CD14-positive monocyte (primary cell): ENCODE measurements around the gene HEPACAM. TPM values are rescaled to one million over a fixed set of nuclear protein-coding genes. Genes with fewer than 3 reads are reported as not detected.

Experiments used
- DNase-seq, 3 donors: peaks; one replicate each; pipeline ENCODE4 v3.0.0-alpha.2; 2011 to 2022
- H2AFZ ChIP-seq: 2 replicates; pipeline ENCODE4 v1.6.0; 2012; ENCODE audit warnings: mild to moderate bottlenecking, low read depth, low read length, inconsistent platforms; ENCODE audit not compliant: insufficient read depth, poor library complexity, severe bottlenecking
- H3K27ac ChIP-seq, 2 donors: 1 replicate in 1 of 2; 2 replicates in 1 of 2; pipeline ENCODE4 v1.5.1; 2012 to 2013; ENCODE audit warnings: low read length in 2 of 2, control low read depth in 1 of 2, inconsistent platforms in 1 of 2, low read depth in 1 of 2, mild to moderate bottlenecking in 1 of 2
- H3K27me3 ChIP-seq, 2 donors: one replicate each; pipeline versions ENCODE4 v1.6.0 to v1.6.1; 2011 to 2013; ENCODE audit warnings: low read length in 2 of 2; ENCODE audit not compliant: control insufficient read depth in 2 of 2, insufficient read depth in 2 of 2
- H3K36me3 ChIP-seq, 2 donors: replicated peaks in 1 of 2; 1 replicate in 1 of 2; 2 replicates in 1 of 2; pipeline versions ENCODE4 v1.5.1 to v1.6.1; 2012 to 2013; ENCODE audit warnings: low read length in 2 of 2, control low read depth in 1 of 2, inconsistent platforms in 1 of 2, mild to moderate bottlenecking in 1 of 2; ENCODE audit not compliant: insufficient read depth in 2 of 2, control insufficient read depth in 1 of 2
- H3K4me1 ChIP-seq, 2 donors: 1 replicate in 1 of 2; 2 replicates in 1 of 2; pipeline versions ENCODE4 v1.5.1 to v1.6.1; 2012 to 2013; ENCODE audit warnings: low read length in 2 of 2, control low read depth in 1 of 2, inconsistent platforms in 1 of 2, mild to moderate bottlenecking in 1 of 2, moderate library complexity in 1 of 2; ENCODE audit not compliant: insufficient read depth in 2 of 2, control insufficient read depth in 1 of 2
- H3K4me2 ChIP-seq: replicated peaks from 2 replicates; pipeline ENCODE3; 2012; ENCODE audit warnings: low read length, moderate library complexity, mild to moderate bottlenecking; ENCODE audit not compliant: poor library complexity, severe bottlenecking; ENCODE audit errors: extremely low read depth
- H3K4me3 ChIP-seq, 3 experiments: fragments of 200-600 bp in 1 of 3; sonication (generic) in 1 of 3; replicated peaks in 1 of 3; 1 replicate in 2 of 3; 2 replicates in 1 of 3; pipeline ENCODE4 v1.5.1; 2011 to 2013; ENCODE audit warnings: low read length in 3 of 3, mild to moderate bottlenecking in 3 of 3, control low read depth in 2 of 3, low read depth in 2 of 3, inconsistent platforms in 1 of 3, moderate library complexity in 1 of 3
- H3K79me2 ChIP-seq: 2 replicates; pipeline ENCODE4 v1.6.0; 2012; ENCODE audit warnings: mild to moderate bottlenecking, control low read depth, inconsistent platforms, low read length, moderate library complexity; ENCODE audit not compliant: insufficient read depth
- H3K9ac ChIP-seq: 2 replicates; pipeline ENCODE4 v1.6.0; 2017; ENCODE audit warnings: low read length, mild to moderate bottlenecking; ENCODE audit not compliant: insufficient read depth, poor library complexity, severe bottlenecking
- H3K9me3 ChIP-seq, 2 donors: replicated peaks in 1 of 2; 1 replicate in 1 of 2; 2 replicates in 1 of 2; pipeline versions ENCODE4 v1.5.1 to v1.6.1; 2012 to 2013; ENCODE audit warnings: low read length in 2 of 2, control low read depth in 1 of 2; ENCODE audit not compliant: control insufficient read depth in 1 of 2, insufficient read depth in 1 of 2
- H4K20me1 ChIP-seq: 2 replicates; pipeline ENCODE4 v1.6.0; 2012; ENCODE audit warnings: mild to moderate bottlenecking, low read length, control low read depth, moderate library complexity; ENCODE audit not compliant: insufficient read depth
- H3K27ac Mint-ChIP-seq, 7 donors: one replicate each; pipeline ENCODE4 v1.8.0; 2020; ENCODE audit warnings: mild to moderate bottlenecking in 7 of 7, mixed read lengths in 7 of 7, moderate library complexity in 6 of 7, inconsistent platforms in 2 of 7
- H3K27me3 Mint-ChIP-seq, 3 donors: one replicate each; pipeline ENCODE4 v1.8.0; 2021 to 2022; ENCODE audit warnings: low read depth in 3 of 3, mild to moderate bottlenecking in 3 of 3, mixed read lengths in 3 of 3, moderate library complexity in 3 of 3, inconsistent platforms in 1 of 3
- H3K36me3 Mint-ChIP-seq, 2 donors: one replicate each; pipeline ENCODE4 v1.8.0; 2020; ENCODE audit warnings: mixed read lengths in 2 of 2, inconsistent platforms in 1 of 2, mild to moderate bottlenecking in 1 of 2
- H3K4me1 Mint-ChIP-seq: one replicate; pipeline ENCODE4 v1.8.0; 2020; ENCODE audit warnings: mild to moderate bottlenecking, mixed read lengths
- H3K4me3 Mint-ChIP-seq, 2 donors: one replicate each; pipeline ENCODE4 v1.8.0; 2020; ENCODE audit warnings: mild to moderate bottlenecking in 2 of 2, mixed read lengths in 2 of 2, moderate library complexity in 1 of 2
- H3K9me3 Mint-ChIP-seq, 7 donors: one replicate each; pipeline ENCODE4 v1.8.0; 2020 to 2022; ENCODE audit warnings: mixed read lengths in 7 of 7, mild to moderate bottlenecking in 6 of 7, moderate library complexity in 6 of 7, inconsistent platforms in 2 of 7
- CTCF ChIP-seq: fragments of 200-600 bp; IDR thresholded peaks from one replicate; pipeline ENCODE4 v1.8.0; 2022; ENCODE audit warnings: antibody characterized with exemption, mild to moderate bottlenecking
- WGBS: methylation state at CpG from one replicate; pipeline ENCODE4 v1.1.5; 2013; ENCODE audit warnings: missing lambda C conversion rate; ENCODE audit not compliant: insufficient coverage; 5-methylcytosine and 5-hydroxymethylcytosine counted together
- intact Hi-C, 2 donors: fragments of 100-400 bp; cut with micrococcal nuclease; formaldehyde crosslinking; loops; one replicate each; pipeline versions ENCODE4 v1.15.0 to v1.15.1; 2023
- polyA plus RNA-seq, 3 donors: library from polyadenylated mRNA; depleted of rRNA in 1 of 3; unstranded in 2 of 3; stranded (reverse) in 1 of 3; fragments of 300-500 nt in 2 of 3; fragments of >200 nt in 1 of 3; fragmentation: Illumina TruSeq in 2 of 3; gene quantifications; 1 replicate in 2 of 3; 2 replicates in 1 of 3; pipeline ENCODE4 v1.2.3, GENCODE V29; 2012 to 2021

HEPACAM gene
- polyA plus RNA-seq, 3 donors = not detected

DNA sequence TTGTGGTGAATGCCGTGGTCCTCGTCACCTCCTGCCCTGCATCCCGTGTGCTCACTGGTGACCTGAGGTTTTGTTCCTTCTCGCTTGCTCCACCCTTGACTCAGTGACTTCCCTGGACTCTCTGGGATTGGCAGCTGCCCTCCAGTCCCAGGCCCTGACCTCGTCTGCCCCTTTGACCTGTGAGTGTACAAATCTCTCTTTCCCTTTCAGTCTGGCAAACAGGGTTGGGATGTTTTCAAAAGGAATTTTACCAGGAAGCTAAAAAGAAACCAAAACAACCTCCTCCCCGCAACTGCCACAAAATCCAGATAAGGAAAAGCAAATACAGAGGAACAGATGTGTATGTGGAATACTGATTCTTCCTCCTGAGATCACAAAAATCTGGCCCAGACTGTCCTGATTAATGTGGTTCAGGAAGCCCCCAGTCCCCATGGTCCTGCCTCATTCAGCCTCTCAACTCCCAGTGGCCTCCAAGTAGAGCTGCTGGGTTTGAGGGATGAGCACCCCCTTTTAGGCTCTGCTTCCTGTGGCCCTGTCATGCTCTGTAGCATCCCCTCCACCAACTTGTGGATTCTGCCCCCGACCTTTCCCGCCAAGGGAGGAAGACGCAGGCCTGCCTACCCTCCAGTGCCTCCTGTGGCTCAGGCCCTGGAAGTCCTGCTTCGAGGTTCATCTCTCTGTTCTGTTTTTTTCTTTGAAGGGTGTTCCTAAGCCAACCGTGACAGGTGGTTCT lies 53.3 kb downstream of the HEPACAM start:
- Histone ChIP-seq H3K36me3 (no peaks in the 10 kb centered on the region), H3K4me3 (no peak overlapping the region), H3K27ac (no peak overlapping the region), H2AFZ (no peak overlapping the region), H3K79me2 (no peaks in the 10 kb centered on the region), H4K20me1 (no peaks in the 10 kb centered on the region), H3K27me3 (peaks cover 0 to 6% of the 10 kb centered on the region in 2 donors), H3K4me1 (peaks cover under 1% of the 10 kb centered on the region in 2 donors), H3K4me2 (no peak overlapping the region), H3K9ac (no peak overlapping the region), H3K9me3 (no peaks in the 10 kb centered on the region)
- Mint-ChIP-seq H3K27ac (no peak overlapping the region), H3K4me3 (no peak overlapping the region), H3K9me3 (peaks cover 0 to 5% (median 0%) of the 10 kb centered on the region in 7 donors), H3K27me3 (peaks cover 7 to 20% (median 10%) of the 10 kb centered on the region in 3 donors), H3K4me1 (peaks cover 12% of the 10 kb centered on the region), H3K36me3 (no peaks in the 10 kb centered on the region)
- TF ChIP-seq CTCF = no peak
- DNase-seq = no peak
- intact Hi-C loops = no loop called here
- WGBS = 83% methylated on average over 8 of the region's 11 CpGs

DNA sequence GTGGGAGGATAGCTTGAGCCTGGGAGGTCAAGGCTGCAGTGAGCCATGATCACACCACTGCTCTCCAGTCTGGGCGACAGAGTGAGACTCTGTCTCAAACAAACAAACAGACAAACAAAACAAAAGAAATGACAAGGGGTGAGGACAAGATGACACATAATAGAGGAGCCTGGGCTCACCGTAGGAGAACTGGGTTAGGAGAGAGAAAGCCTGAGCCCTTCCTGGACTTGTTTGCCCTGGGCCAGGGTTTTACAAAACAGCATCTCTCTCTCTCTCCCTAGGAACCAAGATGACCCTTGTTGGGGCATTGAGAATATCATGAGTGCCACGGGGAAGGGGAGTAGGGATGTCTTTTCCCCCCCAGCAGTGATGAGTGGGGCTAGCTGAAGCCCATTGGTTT lies 54.9 kb downstream of the HEPACAM start:
- Mint-ChIP-seq H3K4me3 (no peak overlapping the region), H3K27ac (no peak overlapping the region), H3K4me1 (peaks cover 23% of the 10 kb centered on the region), H3K36me3 (no peaks in the 10 kb centered on the region), H3K27me3 (peaks cover 15 to 28% (median 20%) of the 10 kb centered on the region in 3 donors), H3K9me3 (peaks cover 0 to 8% (median 0%) of the 10 kb centered on the region in 7 donors)
- H3K36me3 ChIP-seq = no peaks in the 10 kb centered on the region
- no peak overlapping the region for H3K27ac ChIP-seq
- no peak overlapping the region for H3K4me2 ChIP-seq
- intact Hi-C loops = no loop called here
- H3K4me3 ChIP-seq = no peak overlapping the region
- no peak for TF ChIP-seq CTCF
- H3K4me1 ChIP-seq = peaks cover 11 to 16% of the 10 kb centered on the region in 2 donors
- H3K27me3 ChIP-seq = peaks cover 0 to 14% of the 10 kb centered on the region in 2 donors
- H4K20me1 ChIP-seq = no peaks in the 10 kb centered on the region
- no peak overlapping the region for H3K9ac ChIP-seq
- DNase-seq = no peak
- no peaks in the 10 kb centered on the region for H3K9me3 ChIP-seq
- no CpG with 5 or more reads among the region's 3 CpGs for WGBS
- H2AFZ ChIP-seq = no peak overlapping the region
- no peaks in the 10 kb centered on the region for H3K79me2 ChIP-seq
